BE2C (cell line): ENCODE data around the gene MAMDC2.

Source experiments
- DNase-seq: peaks from one replicate; pipeline ENCODE4 v3.0.0-alpha.2; 2020
- H3K27me3 ChIP-seq: fragments of 250-450 bp; sonication (Bioruptor Pico); 2 replicates; pipeline ENCODE4 v1.5.1; 2020; ENCODE audit warnings: mild to moderate bottlenecking
- H3K36me3 ChIP-seq: fragments of 250-450 bp; sonication (Bioruptor Pico); 2 replicates; pipeline ENCODE4 v1.5.1; 2020; ENCODE audit warnings: mild to moderate bottlenecking
- H3K4me1 ChIP-seq: fragments of 250-450 bp; sonication (Bioruptor Pico); 2 replicates; pipeline ENCODE4 v1.5.1; 2020
- H3K4me3 ChIP-seq: 2 replicates; pipeline ENCODE4 v1.5.1; 2011; ENCODE audit warnings: low read depth, low read length
- H3K9me3 ChIP-seq: fragments of 250-450 bp; sonication (Bioruptor Pico); 2 replicates; pipeline ENCODE4 v1.5.1; 2020
- TF ChIP-seq, protein P1 (sequence below): IDR thresholded peaks from 2 replicates; pipeline ENCODE4 v1.5.1; 2012; ENCODE audit warnings: mild to moderate bottlenecking, low read depth, low read length

MAMDC2 gene

DNA sequence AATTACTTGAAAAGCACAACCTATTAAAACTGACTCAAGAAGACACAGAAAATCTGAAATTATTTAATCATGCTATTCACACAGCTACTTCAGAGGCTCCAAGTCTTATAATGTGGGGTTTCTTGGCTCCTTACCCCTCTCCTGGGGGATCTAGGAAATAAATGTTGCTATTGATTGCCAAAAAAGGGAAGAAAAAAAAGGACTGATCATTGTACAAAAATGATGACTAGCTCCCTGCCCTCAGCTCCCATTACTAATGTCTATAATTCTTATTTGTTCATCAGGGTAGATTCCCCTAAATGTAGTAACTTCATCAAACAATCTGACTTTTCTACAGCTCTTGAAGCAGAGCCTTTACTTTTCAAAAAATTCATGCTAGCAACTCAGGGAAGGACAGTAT, 211.8 kb downstream of the MAMDC2 start:
- TF ChIP-seq, protein P1, sequence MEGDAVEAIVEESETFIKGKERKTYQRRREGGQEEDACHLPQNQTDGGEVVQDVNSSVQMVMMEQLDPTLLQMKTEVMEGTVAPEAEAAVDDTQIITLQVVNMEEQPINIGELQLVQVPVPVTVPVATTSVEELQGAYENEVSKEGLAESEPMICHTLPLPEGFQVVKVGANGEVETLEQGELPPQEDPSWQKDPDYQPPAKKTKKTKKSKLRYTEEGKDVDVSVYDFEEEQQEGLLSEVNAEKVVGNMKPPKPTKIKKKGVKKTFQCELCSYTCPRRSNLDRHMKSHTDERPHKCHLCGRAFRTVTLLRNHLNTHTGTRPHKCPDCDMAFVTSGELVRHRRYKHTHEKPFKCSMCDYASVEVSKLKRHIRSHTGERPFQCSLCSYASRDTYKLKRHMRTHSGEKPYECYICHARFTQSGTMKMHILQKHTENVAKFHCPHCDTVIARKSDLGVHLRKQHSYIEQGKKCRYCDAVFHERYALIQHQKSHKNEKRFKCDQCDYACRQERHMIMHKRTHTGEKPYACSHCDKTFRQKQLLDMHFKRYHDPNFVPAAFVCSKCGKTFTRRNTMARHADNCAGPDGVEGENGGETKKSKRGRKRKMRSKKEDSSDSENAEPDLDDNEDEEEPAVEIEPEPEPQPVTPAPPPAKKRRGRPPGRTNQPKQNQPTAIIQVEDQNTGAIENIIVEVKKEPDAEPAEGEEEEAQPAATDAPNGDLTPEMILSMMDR, result no peak
- no peaks in the 10 kb centered on the region for H3K9me3 ChIP-seq
- H3K27me3 ChIP-seq, result no peaks in the 10 kb centered on the region
- no peak overlapping the region for H3K4me3 ChIP-seq
- H3K4me1 ChIP-seq, result no peaks in the 10 kb centered on the region
- no peaks in the 10 kb centered on the region for H3K36me3 ChIP-seq
- DNase-seq, result no peak

DNA sequence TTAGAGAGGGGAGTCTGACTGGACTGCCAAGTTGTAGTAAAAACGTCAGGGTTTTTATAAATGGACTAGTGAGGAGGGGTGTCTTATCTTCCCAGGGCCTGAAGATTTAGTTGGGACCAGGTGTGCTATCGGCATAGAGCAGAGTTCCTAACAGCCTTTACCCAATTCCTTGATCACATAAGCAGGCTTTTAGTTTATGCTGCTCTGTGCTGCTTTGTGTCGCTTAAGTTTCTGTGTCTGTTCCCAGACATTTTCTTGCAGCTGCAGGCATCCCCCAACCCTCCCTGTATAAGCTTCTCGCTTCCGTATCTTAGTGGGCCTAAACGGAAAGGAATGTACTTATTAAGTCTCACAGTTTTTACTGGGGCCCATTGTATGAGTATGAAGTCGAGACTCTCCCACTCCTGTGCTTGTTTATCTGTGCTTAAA, 212.5 kb downstream of the MAMDC2 start:
- no peak overlapping the region for H3K4me3 ChIP-seq
- no peaks in the 10 kb centered on the region for H3K27me3 ChIP-seq
- H3K9me3 ChIP-seq, result no peaks in the 10 kb centered on the region
- peaks cover 5% of the 10 kb centered on the region for H3K36me3 ChIP-seq
- no peaks in the 10 kb centered on the region for H3K4me1 ChIP-seq
- no peak for DNase-seq
- TF ChIP-seq, protein P1, result no peak

DNA sequence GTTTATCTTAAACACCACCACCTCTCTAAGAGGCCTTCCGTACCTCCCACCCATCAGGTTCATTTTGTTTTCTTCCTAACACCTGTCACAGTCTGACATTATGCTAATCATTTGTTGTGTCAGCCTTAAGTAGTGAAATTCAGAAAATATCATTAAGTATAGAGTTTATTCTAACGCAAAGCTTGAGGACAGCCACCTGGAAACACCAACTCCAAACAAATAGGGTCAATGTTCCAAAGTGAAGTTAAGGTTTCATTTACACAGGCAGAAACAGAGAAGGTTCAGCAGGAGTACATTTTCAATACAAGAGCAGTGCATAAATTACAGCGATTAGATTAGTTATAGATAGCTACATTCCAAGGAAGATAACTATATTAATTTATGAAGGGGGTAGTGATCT, 213.9 kb downstream of the MAMDC2 start:
- TF ChIP-seq, protein P1, result no peak
- Histone ChIP-seq H3K36me3 (peaks cover 19% of the 10 kb centered on the region), H3K4me1 (no peaks in the 10 kb centered on the region), H3K27me3 (no peaks in the 10 kb centered on the region), H3K4me3 (no peak overlapping the region; the same call in 1 of the 2 replicates), H3K9me3 (no peaks in the 10 kb centered on the region)
- DNase-seq, result no peak

DNA sequence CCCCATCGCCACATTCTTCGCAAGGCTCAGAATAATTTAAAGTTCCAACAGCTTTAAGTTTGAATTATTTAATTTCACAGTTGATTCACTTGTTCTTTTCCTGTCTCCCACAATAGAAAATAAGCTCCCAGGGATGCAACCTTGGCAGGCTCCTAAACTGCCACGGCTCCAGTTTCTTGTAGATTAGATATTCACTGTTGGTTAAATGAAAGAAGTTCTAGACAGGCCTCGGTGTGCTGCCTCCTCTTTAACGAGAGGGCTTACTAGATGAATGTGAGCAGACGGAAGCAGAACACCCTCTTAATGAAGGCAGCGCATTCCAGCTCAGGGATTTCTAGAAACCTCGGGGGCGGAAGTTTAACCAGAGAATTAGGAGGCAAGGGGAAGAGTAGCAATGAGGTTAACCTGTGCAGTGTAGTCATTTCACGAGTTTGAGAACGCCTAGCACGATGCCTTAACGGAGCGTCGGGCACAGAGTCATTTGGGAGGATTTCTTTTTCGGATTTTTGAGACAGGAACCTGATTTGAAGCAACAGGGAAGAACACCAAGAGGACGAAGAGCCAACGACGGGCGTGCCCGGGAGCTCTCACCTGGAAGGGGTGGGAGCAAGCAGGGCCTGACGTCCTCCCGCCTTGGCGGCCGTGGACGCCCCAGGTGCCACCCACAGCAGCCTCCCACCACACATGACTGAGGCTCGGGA, 214.5 kb downstream of the MAMDC2 start:
- peak overlapping the region; percentile 78 for H3K4me3 ChIP-seq
- H3K27me3 ChIP-seq, result no peaks in the 10 kb centered on the region
- H3K4me1 ChIP-seq, result no peaks in the 10 kb centered on the region
- H3K9me3 ChIP-seq, result no peaks in the 10 kb centered on the region
- DNase-seq, result no peak
- TF ChIP-seq, protein P1, result no peak
- H3K36me3 ChIP-seq, result peaks cover 19% of the 10 kb centered on the region

DNA sequence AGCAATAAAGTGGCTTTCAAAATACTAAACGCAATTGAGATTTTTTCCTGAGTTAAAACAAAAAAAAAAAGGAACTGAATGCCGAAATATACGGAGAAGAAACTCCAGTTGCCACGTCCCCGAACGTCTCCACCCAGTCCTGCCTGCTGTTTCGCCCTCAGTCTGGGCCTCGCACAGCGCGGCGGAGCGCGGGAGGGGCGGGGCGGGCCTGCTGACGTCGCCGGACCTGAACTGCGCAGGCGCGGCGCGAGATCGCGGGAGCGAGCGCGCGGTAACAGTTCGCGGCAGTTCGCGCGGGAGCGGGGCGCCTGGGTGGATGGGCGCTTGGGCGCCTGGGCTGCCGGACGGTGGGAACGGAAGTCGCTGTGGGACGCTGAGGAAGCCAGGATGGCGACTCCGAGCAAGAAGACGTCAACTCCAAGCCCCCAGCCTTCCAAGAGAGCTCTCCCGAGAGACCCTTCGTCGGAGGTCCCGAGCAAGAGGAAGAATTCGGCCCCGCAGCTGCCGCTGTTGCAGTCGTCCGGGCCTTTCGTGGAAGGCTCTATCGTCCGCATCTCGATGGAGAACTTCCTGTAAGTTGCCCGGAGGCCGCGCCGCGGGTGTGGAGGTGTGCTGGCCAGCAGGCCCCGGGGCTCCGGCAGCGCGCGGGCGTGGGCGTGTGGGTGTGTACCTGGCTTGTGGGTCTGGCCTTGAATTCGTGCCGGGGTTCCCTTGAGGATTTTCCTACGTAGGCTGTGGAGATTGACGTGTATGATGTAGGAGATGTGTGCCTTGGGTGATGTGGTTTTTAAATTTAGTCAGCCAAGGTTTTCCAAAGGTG, 215.3 kb downstream of the MAMDC2 start, which contains the start of gene SMC5:
TSS of gene SMC5 (plus strand) at position 287 of the 820 bp plus-strand sequence. CDS start at position 388, 101 bp downstream.
- DNase-seq, result peak; percentile 93
- no peaks in the 10 kb centered on the region for H3K4me1 ChIP-seq
- H3K36me3 ChIP-seq, result peaks cover 20% of the 10 kb centered on the region
- H3K27me3 ChIP-seq, result no peaks in the 10 kb centered on the region
- no peaks in the 10 kb centered on the region for H3K9me3 ChIP-seq
- peak within 1 kb of the TSS; percentile 78 for H3K4me3 ChIP-seq
- TF ChIP-seq, protein P1, result no peak

DNA sequence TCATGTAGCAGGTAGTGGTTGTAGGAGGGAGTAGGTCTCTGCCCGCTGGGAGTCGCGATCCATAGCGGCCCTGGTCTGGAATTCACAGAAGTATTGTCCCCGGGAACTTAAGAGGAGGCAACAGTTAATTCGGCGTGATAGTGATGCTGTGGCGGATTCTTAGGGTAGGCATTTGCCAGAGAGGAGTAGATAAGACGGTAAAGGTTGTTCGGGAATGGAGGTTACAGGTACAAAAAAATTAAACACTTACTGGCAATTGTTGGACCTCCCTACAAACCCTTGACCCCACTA, 215.8 kb downstream of the MAMDC2 start:
- H3K4me3 ChIP-seq, result peak overlapping the region; percentile 78
- no peak for DNase-seq
- no peaks in the 10 kb centered on the region for H3K9me3 ChIP-seq
- H3K4me1 ChIP-seq, result no peaks in the 10 kb centered on the region
- peaks cover 25% of the 10 kb centered on the region for H3K36me3 ChIP-seq
- TF ChIP-seq, protein P1, result no peak
- no peaks in the 10 kb centered on the region for H3K27me3 ChIP-seq
